OCI-LY3 (cell line): ENCODE data around the gene TRIM71.

Experiments used
- CTCF ChIP-seq: fragments of 200-600, 300-600 bp; sonication (generic); IDR thresholded peaks from 2 replicates; pipeline ENCODE4 v1.5.1; 2014; ENCODE audit warnings: antibody characterized with exemption, low read length, low read depth
- EZH2phosphoT487 ChIP-seq: fragments of 200-600 bp; shearing (Covaris generic); IDR thresholded peaks from 2 replicates; pipeline ENCODE4 v1.6.1; 2018; ENCODE audit warnings: antibody characterized with exemption, mixed run types, low read depth

GRCh38 chr3:32797776-32798175 is 20.0 kb upstream of the TRIM71 start:
- TF ChIP-seq CTCF (no peak), EZH2phosphoT487 (no peak)
